ENCODE results near the gene BABAM1. TPM values are rescaled to one million over a fixed set of nuclear protein-coding genes. Genes with fewer than 3 reads are reported as not detected.

Gene BABAM1
- polyA plus RNA-seq, 1 donor (not counting 4 experiments of a cell fraction or from before 2014, with no cell fraction given) = 92.8 TPM

DNA sequence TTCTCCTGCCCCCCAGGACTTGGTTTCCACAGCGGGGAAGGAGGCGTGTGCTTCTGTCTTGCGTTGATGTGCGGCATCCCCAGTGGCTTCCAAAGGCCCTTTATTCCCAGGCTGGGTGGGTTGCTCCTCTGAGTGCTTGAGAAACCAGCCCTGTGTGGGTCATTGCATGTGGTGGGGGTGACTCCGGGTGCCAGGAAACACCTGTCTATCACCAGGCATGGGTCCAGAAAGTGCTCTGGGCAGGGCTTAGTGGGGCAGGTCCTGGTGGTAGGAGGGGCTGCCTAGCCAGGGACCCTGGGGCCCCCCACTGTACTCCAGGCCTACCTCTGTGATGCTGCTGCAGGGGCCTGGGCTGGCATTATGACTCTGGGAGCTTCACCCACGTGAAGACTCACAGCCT lies 51.7 kb downstream of the BABAM1 start:
- Histone ChIP-seq H3K9ac (ENCODE audit: control insufficient read depth, extremely low read depth, insufficient read depth, low read length) (no peak overlapping the region), H3K4me1 (ENCODE audit: control insufficient read depth, extremely low read depth, insufficient read depth, low read length) (no peaks in the 10 kb centered on the region), H3K27ac (ENCODE audit: control insufficient read depth, insufficient read depth, low read length) (no peak overlapping the region), H3K27me3 (ENCODE audit: control insufficient read depth, extremely low read depth, insufficient read depth, low read length) (no peaks in the 10 kb centered on the region), H3K4me3 (ENCODE audit: control insufficient read depth in 2 of 3, extremely low read depth in 1 of 3, insufficient read depth in 2 of 3, low read depth in 1 of 3, low read length in 3 of 3) (no peak overlapping the region), H4K20me1 (ENCODE audit: control insufficient read depth, extremely low read depth, insufficient read depth, low read length) (no peaks in the 10 kb centered on the region), H3K4me2 (ENCODE audit: control insufficient read depth, extremely low read depth, insufficient read depth, low read depth, low read length) (no peak overlapping the region), H2AFZ (ENCODE audit: control insufficient read depth, low read length) (no peak overlapping the region), H3K9me3 (ENCODE audit: control insufficient read depth, low read depth, low read length) (no peaks in the 10 kb centered on the region), H3K79me2 (ENCODE audit: control insufficient read depth, insufficient read depth, low read length) (peaks cover 7% of the 10 kb centered on the region), H3K9me1 (ENCODE audit: control insufficient read depth, extremely low read depth, insufficient read depth, low read length) (no peaks in the 10 kb centered on the region), H3K36me3 (ENCODE audit: control insufficient read depth in 2 of 2, extremely low read depth in 1 of 2, insufficient read depth in 2 of 2, low read length in 2 of 2) (peaks cover 31 to 36% of the 10 kb centered on the region in 2 experiments)
- dilution Hi-C loops (cut with MboI; ENCODE audit: extremely low pct_ligation_motif_present, low sequenced_read_pairs) = no loop called here
- DNase-seq (ENCODE audit: low read depth, low spot score) (no peak), FAIRE-seq (no peak)
- TF ChIP-seq EZH2 (IDR thresholded peaks at IDR 0.05; ENCODE audit: low read length) = no peak
- TF ChIP-seq, protein P1, sequence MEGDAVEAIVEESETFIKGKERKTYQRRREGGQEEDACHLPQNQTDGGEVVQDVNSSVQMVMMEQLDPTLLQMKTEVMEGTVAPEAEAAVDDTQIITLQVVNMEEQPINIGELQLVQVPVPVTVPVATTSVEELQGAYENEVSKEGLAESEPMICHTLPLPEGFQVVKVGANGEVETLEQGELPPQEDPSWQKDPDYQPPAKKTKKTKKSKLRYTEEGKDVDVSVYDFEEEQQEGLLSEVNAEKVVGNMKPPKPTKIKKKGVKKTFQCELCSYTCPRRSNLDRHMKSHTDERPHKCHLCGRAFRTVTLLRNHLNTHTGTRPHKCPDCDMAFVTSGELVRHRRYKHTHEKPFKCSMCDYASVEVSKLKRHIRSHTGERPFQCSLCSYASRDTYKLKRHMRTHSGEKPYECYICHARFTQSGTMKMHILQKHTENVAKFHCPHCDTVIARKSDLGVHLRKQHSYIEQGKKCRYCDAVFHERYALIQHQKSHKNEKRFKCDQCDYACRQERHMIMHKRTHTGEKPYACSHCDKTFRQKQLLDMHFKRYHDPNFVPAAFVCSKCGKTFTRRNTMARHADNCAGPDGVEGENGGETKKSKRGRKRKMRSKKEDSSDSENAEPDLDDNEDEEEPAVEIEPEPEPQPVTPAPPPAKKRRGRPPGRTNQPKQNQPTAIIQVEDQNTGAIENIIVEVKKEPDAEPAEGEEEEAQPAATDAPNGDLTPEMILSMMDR (optimal IDR thresholded peaks at IDR 0.05 in 1 of 3, IDR thresholded peaks at IDR 0.05 in 1 of 3, conservative IDR thresholded peaks at IDR 0.05 in 1 of 3; ENCODE audit: extremely low read depth in 1 of 3, insufficient read depth in 2 of 3, low read length in 3 of 3) = no peak

DNA sequence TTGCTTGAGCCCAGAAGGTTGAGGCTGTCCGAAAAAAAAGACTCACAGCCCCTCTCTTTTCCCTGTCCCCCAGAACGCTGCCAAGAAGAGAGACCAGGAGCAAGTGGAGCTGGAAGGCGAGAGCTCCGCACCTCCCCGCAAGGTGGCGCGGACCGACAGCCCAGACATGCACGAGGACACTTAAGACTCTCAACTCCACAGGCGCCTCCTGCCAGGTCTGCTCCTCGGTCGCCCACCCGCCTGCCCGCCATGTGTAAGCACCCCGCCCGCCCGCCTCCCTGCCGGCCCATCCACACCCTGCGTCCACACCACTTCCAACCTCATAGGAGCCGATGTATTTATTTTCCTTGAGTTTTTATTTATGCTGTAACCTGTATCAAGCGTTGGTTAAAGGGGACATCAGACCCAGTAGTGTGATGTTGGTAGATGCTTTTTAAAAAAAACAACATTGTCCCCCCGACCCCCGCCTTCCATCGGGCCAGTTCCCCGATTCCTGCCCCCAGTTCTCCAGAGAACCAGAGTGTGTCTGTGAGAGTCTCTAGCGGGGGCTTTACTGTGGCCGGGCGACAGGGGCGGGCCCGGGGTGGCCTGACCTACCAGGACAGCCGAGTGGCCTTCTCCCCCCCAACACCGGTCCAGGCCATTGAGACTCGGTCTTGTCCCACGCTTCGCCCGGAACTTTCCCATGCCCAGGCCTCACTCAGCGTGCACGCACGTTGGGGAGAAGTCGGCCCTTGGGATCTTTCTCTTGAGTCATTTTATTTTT lies 52.4 kb downstream of the BABAM1 start:
- no peaks in the 10 kb centered on the region for H3K4me1 ChIP-seq (ENCODE audit: control insufficient read depth, extremely low read depth, insufficient read depth, low read length)
- no peaks in the 10 kb centered on the region for H4K20me1 ChIP-seq (ENCODE audit: control insufficient read depth, extremely low read depth, insufficient read depth, low read length)
- H3K4me3 ChIP-seq (ENCODE audit: control insufficient read depth in 2 of 3, extremely low read depth in 1 of 3, insufficient read depth in 2 of 3, low read depth in 1 of 3, low read length in 3 of 3) = no peak overlapping the region
- TF ChIP-seq EZH2 (IDR thresholded peaks at IDR 0.05; ENCODE audit: low read length) = no peak
- TF ChIP-seq, protein P1 (optimal IDR thresholded peaks at IDR 0.05 in 1 of 3, IDR thresholded peaks at IDR 0.05 in 1 of 3, conservative IDR thresholded peaks at IDR 0.05 in 1 of 3; ENCODE audit: extremely low read depth in 1 of 3, insufficient read depth in 2 of 3, low read length in 3 of 3) = no peak
- H3K36me3 ChIP-seq (ENCODE audit: control insufficient read depth in 2 of 2, extremely low read depth in 1 of 2, insufficient read depth in 2 of 2, low read length in 2 of 2) = peaks cover 24 to 30% of the 10 kb centered on the region in 2 experiments
- no peaks in the 10 kb centered on the region for H3K9me3 ChIP-seq (ENCODE audit: control insufficient read depth, low read depth, low read length)
- no peaks in the 10 kb centered on the region for H3K9me1 ChIP-seq (ENCODE audit: control insufficient read depth, extremely low read depth, insufficient read depth, low read length)
- FAIRE-seq (no peak), DNase-seq (ENCODE audit: low read depth, low spot score) (no peak)
- H2AFZ ChIP-seq (ENCODE audit: control insufficient read depth, low read length) = no peak overlapping the region
- H3K9ac ChIP-seq (ENCODE audit: control insufficient read depth, extremely low read depth, insufficient read depth, low read length) = no peak overlapping the region
- H3K27ac ChIP-seq (ENCODE audit: control insufficient read depth, insufficient read depth, low read length) = no peak overlapping the region
- no peak overlapping the region for H3K4me2 ChIP-seq (ENCODE audit: control insufficient read depth, extremely low read depth, insufficient read depth, low read depth, low read length)
- H3K27me3 ChIP-seq (ENCODE audit: control insufficient read depth, extremely low read depth, insufficient read depth, low read length) = no peaks in the 10 kb centered on the region
- H3K79me2 ChIP-seq (ENCODE audit: control insufficient read depth, insufficient read depth, low read length) = peaks cover under 1% of the 10 kb centered on the region
- dilution Hi-C loops (cut with MboI; ENCODE audit: extremely low pct_ligation_motif_present, low sequenced_read_pairs) = no loop called here

Measured in keratinocyte (primary cell).